Chondrocyte (in vitro differentiated cells): ENCODE results near the gene NLGN4Y. TPM values are rescaled to one million over a fixed set of nuclear protein-coding genes. Genes with fewer than 3 reads are reported as not detected.

Experiments used
- DNase-seq: peaks from one replicate; pipeline ENCODE4 v3.0.0; 2021; ENCODE audit warnings: mixed read lengths, low spot score
- H3K27ac Mint-ChIP-seq: one replicate; pipeline ENCODE4 v1.8.0; 2021; ENCODE audit warnings: mild to moderate bottlenecking, moderate library complexity, mixed read lengths; ENCODE audit not compliant: unreplicated experiment
- H3K27me3 Mint-ChIP-seq: 2 replicates; pipeline ENCODE4 v1.8.0; 2021; ENCODE audit warnings: low read depth, mixed read lengths
- H3K36me3 Mint-ChIP-seq: 2 replicates; pipeline ENCODE4 v1.8.0; 2021; ENCODE audit warnings: low read depth, mixed read lengths
- H3K4me1 Mint-ChIP-seq: 2 replicates; pipeline ENCODE4 v1.8.0; 2021; ENCODE audit warnings: low read depth, mild to moderate bottlenecking, mixed read lengths
- H3K4me3 Mint-ChIP-seq: one replicate; pipeline ENCODE4 v1.8.0; 2021; ENCODE audit warnings: mild to moderate bottlenecking, moderate library complexity, mixed read lengths; ENCODE audit not compliant: unreplicated experiment
- H3K9me3 Mint-ChIP-seq: 2 replicates; pipeline ENCODE4 v1.8.0; 2021; ENCODE audit warnings: low read depth, mixed read lengths
- CTCF ChIP-seq: fragments of 200-600 bp; sonication (generic); IDR thresholded peaks from 2 replicates; pipeline ENCODE4 v1.5.0; 2021; ENCODE audit warnings: antibody characterized with exemption, mild to moderate bottlenecking, moderate library complexity
- total RNA-seq: library from RNA; stranded (reverse); gene quantifications from 3 replicates; pipeline ENCODE4 v1.2.1, GENCODE V29; 2021

NLGN4Y gene
- total RNA-seq, 1 donor from 2014 or later = not detected

GRCh38 chrY:14708158-14708557 lies 183.8 kb downstream of the NLGN4Y start:
- TF ChIP-seq CTCF = no peak
- Mint-ChIP-seq H3K4me1 (no peaks in the 10 kb centered on the region), H3K36me3 (no peaks in the 10 kb centered on the region), H3K27ac (no peak overlapping the region), H3K4me3 (no peak overlapping the region), H3K9me3 (no peaks in the 10 kb centered on the region), H3K27me3 (no peaks in the 10 kb centered on the region)
- no peak for DNase-seq

- Mint-ChIP-seq H3K27ac (no peak overlapping the region), H3K9me3 (no peaks in the 10 kb centered on the region), H3K27me3 (no peaks in the 10 kb centered on the region), H3K4me1 (no peaks in the 10 kb centered on the region), H3K36me3 (no peaks in the 10 kb centered on the region), H3K4me3 (no peak overlapping the region)
- no peak for DNase-seq
- TF ChIP-seq CTCF = no peak
Observed at GRCh38 chrY:14741596-14741995, 217.3 kb downstream of the NLGN4Y start.

GRCh38 chrY:14748329-14748728 lies 224.0 kb downstream of the NLGN4Y start:
- TF ChIP-seq CTCF = no peak
- Mint-ChIP-seq H3K9me3 (no peaks in the 10 kb centered on the region), H3K4me3 (no peak overlapping the region), H3K4me1 (no peaks in the 10 kb centered on the region), H3K27me3 (no peaks in the 10 kb centered on the region), H3K27ac (no peak overlapping the region), H3K36me3 (no peaks in the 10 kb centered on the region)
- DNase-seq = no peak

GRCh38 chrY:14755571-14755970 lies 231.2 kb downstream of the NLGN4Y start:
- Mint-ChIP-seq H3K27ac (no peak overlapping the region), H3K27me3 (no peaks in the 10 kb centered on the region), H3K36me3 (no peaks in the 10 kb centered on the region), H3K4me1 (no peaks in the 10 kb centered on the region), H3K4me3 (no peak overlapping the region), H3K9me3 (no peaks in the 10 kb centered on the region)
- DNase-seq = no peak
- TF ChIP-seq CTCF = no peak

- Mint-ChIP-seq H3K27me3 (no peaks in the 10 kb centered on the region), H3K4me3 (no peak overlapping the region), H3K36me3 (no peaks in the 10 kb centered on the region), H3K4me1 (no peaks in the 10 kb centered on the region), H3K9me3 (no peaks in the 10 kb centered on the region), H3K27ac (no peak overlapping the region)
- no peak for DNase-seq
- no peak for TF ChIP-seq CTCF
Observed at GRCh38 chrY:14762903-14763302, 238.6 kb downstream of the NLGN4Y start.
